ENCODE data around the gene RCSD1. TPM values are rescaled to one million over a fixed set of nuclear protein-coding genes. Genes with fewer than 3 reads are reported as not detected.

Gene RCSD1
- total RNA-seq, 3 donors from 2014 or later (not counting 1 experiment from before 2014, with no cell fraction given): 86.3 to 130 (median 110) TPM

DNA sequence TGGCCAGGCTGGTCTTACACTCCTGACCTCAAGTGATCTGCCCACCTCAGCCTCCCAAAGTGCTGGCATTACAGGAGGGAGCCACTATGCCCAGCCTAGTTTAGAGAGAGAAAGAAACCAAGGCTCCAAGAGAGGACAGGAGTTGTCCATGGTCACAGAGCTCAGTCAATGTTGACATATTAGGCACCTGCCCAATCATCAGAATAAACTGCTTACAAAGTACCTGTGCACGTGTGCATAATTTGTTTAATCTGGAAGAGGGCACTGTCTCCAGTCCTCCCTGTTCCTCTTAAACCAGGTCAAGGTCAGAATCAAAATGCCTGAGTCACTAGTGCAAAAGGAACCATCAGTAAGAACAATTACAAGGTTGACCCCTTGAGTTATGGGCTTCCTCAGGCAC lies 71.5 kb downstream of the RCSD1 start:
- no peak for DNase-seq
- H3K27ac Mint-ChIP-seq: peak overlapping the region; percentile 7 to 41
- Histone ChIP-seq H3K4me3 (ENCODE audit: low read length) (no peak overlapping the region), H3K36me3 (ENCODE audit: control insufficient read depth, insufficient read depth, low read length) (peaks cover 89% of the 10 kb centered on the region), H3K27ac (ENCODE audit: low read length) (no peak overlapping the region), H3K27me3 (ENCODE audit: control insufficient read depth, insufficient read depth, low read length) (no peaks in the 10 kb centered on the region), H3K4me1 (ENCODE audit: control insufficient read depth, insufficient read depth, low read length) (no peaks in the 10 kb centered on the region), H3K9me3 (ENCODE audit: control insufficient read depth, insufficient read depth, low read length) (no peaks in the 10 kb centered on the region)
- H3K9me3 Mint-ChIP-seq: no peaks in the 10 kb centered on the region
- intact Hi-C loops (cut with micrococcal nuclease): no loop called here
- H3K27me3 Mint-ChIP-seq (ENCODE audit: low read depth in 2 of 2): no peaks in the 10 kb centered on the region
- H3K36me3 Mint-ChIP-seq: peaks cover 34% of the 10 kb centered on the region
- no peak for ATAC-seq
- 94% methylated on average over 1 of the region's 1 CpG for WGBS (ENCODE audit: insufficient coverage)
- TF ChIP-seq, protein P1, sequence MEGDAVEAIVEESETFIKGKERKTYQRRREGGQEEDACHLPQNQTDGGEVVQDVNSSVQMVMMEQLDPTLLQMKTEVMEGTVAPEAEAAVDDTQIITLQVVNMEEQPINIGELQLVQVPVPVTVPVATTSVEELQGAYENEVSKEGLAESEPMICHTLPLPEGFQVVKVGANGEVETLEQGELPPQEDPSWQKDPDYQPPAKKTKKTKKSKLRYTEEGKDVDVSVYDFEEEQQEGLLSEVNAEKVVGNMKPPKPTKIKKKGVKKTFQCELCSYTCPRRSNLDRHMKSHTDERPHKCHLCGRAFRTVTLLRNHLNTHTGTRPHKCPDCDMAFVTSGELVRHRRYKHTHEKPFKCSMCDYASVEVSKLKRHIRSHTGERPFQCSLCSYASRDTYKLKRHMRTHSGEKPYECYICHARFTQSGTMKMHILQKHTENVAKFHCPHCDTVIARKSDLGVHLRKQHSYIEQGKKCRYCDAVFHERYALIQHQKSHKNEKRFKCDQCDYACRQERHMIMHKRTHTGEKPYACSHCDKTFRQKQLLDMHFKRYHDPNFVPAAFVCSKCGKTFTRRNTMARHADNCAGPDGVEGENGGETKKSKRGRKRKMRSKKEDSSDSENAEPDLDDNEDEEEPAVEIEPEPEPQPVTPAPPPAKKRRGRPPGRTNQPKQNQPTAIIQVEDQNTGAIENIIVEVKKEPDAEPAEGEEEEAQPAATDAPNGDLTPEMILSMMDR (IDR thresholded peaks at IDR 0.05): no peak
- peaks cover 32 to 41% of the 10 kb centered on the region in 2 donors for H3K4me1 Mint-ChIP-seq
- H3K4me3 Mint-ChIP-seq: no peak overlapping the region

GRCh38 chr1:167703557-167703956 lies 73.5 kb downstream of the RCSD1 start:
- intact Hi-C loops (cut with micrococcal nuclease): no loop called here
- no peaks in the 10 kb centered on the region for H3K27me3 Mint-ChIP-seq (ENCODE audit: low read depth in 2 of 2)
- peaks cover 26% of the 10 kb centered on the region for H3K36me3 Mint-ChIP-seq
- WGBS (ENCODE audit: insufficient coverage): 96% methylated on average over 1 of the region's 1 CpG
- H3K9me3 ChIP-seq (ENCODE audit: control insufficient read depth, insufficient read depth, low read length): no peaks in the 10 kb centered on the region
- H3K4me3 Mint-ChIP-seq: no peak overlapping the region
- H3K4me1 ChIP-seq (ENCODE audit: control insufficient read depth, insufficient read depth, low read length): no peaks in the 10 kb centered on the region
- H3K9me3 Mint-ChIP-seq: no peaks in the 10 kb centered on the region
- DNase-seq: no peak
- no peak overlapping the region for H3K27ac ChIP-seq (ENCODE audit: low read length)
- TF ChIP-seq, protein P1 (IDR thresholded peaks at IDR 0.05): no peak
- no peak for ATAC-seq
- H3K4me3 ChIP-seq (ENCODE audit: low read length): no peak overlapping the region
- H3K4me1 Mint-ChIP-seq: peaks cover 30 to 34% of the 10 kb centered on the region in 2 donors
- peak overlapping the region; percentile 45 to 61 for H3K27ac Mint-ChIP-seq
- H3K27me3 ChIP-seq (ENCODE audit: control insufficient read depth, insufficient read depth, low read length): no peaks in the 10 kb centered on the region
- peaks cover 69% of the 10 kb centered on the region for H3K36me3 ChIP-seq (ENCODE audit: control insufficient read depth, insufficient read depth, low read length)

DNA sequence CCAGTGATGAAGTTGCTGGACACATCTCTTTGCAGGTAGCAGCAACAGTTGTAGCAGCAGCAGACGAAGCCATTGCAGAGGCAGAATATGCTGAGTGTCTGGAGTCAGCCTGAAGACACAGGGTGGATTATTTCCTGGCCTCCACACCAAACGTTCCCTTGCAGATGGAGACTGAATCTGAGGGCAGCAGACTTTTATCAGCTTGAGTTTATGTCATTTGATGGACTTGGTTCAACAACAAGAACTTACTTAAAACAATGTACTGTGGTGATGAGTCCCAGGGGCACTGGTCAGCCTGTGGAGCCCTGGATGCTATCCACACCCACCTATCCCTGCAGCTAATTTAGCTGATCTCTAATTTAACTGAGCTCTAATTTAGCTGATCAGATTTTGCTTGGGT lies 74.7 kb downstream of the RCSD1 start:
- Histone ChIP-seq H3K36me3 (ENCODE audit: control insufficient read depth, insufficient read depth, low read length) (peaks cover 60% of the 10 kb centered on the region), H3K4me3 (ENCODE audit: low read length) (no peak overlapping the region), H3K9me3 (ENCODE audit: control insufficient read depth, insufficient read depth, low read length) (no peaks in the 10 kb centered on the region), H3K4me1 (ENCODE audit: control insufficient read depth, insufficient read depth, low read length) (peaks cover 5% of the 10 kb centered on the region), H3K27me3 (ENCODE audit: control insufficient read depth, insufficient read depth, low read length) (no peaks in the 10 kb centered on the region), H3K27ac (ENCODE audit: low read length) (no peak overlapping the region)
- no peaks in the 10 kb centered on the region for H3K27me3 Mint-ChIP-seq (ENCODE audit: low read depth in 2 of 2)
- intact Hi-C loops (cut with micrococcal nuclease): no loop called here
- DNase-seq: no peak
- peaks cover 30 to 32% of the 10 kb centered on the region in 2 donors for H3K4me1 Mint-ChIP-seq
- H3K27ac Mint-ChIP-seq: peak overlapping the region; percentile 45 to 61
- H3K9me3 Mint-ChIP-seq: no peaks in the 10 kb centered on the region
- ATAC-seq: no peak
- peaks cover 17% of the 10 kb centered on the region for H3K36me3 Mint-ChIP-seq
- H3K4me3 Mint-ChIP-seq: no peak overlapping the region
- TF ChIP-seq, protein P1 (IDR thresholded peaks at IDR 0.05): no peak
- WGBS (ENCODE audit: insufficient coverage): 92% methylated on average over 2 of the region's 2 CpGs

GRCh38 chr1:167705250-167705649 lies 75.2 kb downstream of the RCSD1 start:
- Mint-ChIP-seq H3K4me3 (no peak overlapping the region), H3K36me3 (peaks cover 13% of the 10 kb centered on the region), H3K27ac (peak overlapping the region; percentile 63 to 78), H3K9me3 (no peaks in the 10 kb centered on the region), H3K4me1 (peaks cover 25 to 28% of the 10 kb centered on the region in 2 donors), H3K27me3 (ENCODE audit: low read depth in 2 of 2) (no peaks in the 10 kb centered on the region)
- TF ChIP-seq, protein P1 (IDR thresholded peaks at IDR 0.05): no peak
- H3K4me3 ChIP-seq (ENCODE audit: low read length): no peak overlapping the region
- peaks cover 55% of the 10 kb centered on the region for H3K36me3 ChIP-seq (ENCODE audit: control insufficient read depth, insufficient read depth, low read length)
- no peaks in the 10 kb centered on the region for H3K27me3 ChIP-seq (ENCODE audit: control insufficient read depth, insufficient read depth, low read length)
- H3K9me3 ChIP-seq (ENCODE audit: control insufficient read depth, insufficient read depth, low read length): no peaks in the 10 kb centered on the region
- intact Hi-C loops (cut with micrococcal nuclease): no loop called here
- DNase-seq (no peak), ATAC-seq (no peak)
- 83% methylated on average over 6 of the region's 6 CpGs for WGBS (ENCODE audit: insufficient coverage)
- peaks cover 5% of the 10 kb centered on the region for H3K4me1 ChIP-seq (ENCODE audit: control insufficient read depth, insufficient read depth, low read length)
- no peak overlapping the region for H3K27ac ChIP-seq (ENCODE audit: low read length)

All from natural killer cell (primary cell).